GM21619 (cell line): ENCODE results near the gene TRAPPC3.
"Not testable (repeated sequence)": the region's sequence is repeated elsewhere in the genome, so short reads cannot be mapped to it uniquely, and the experiment has no call there.

Experiments
- ATAC-seq: cut with Tn5 transposase; IDR thresholded peaks from one replicate; pipeline ENCODE4 v1.9.1; 2021; ENCODE audit not compliant: unreplicated experiment

Gene TRAPPC3

DNA sequence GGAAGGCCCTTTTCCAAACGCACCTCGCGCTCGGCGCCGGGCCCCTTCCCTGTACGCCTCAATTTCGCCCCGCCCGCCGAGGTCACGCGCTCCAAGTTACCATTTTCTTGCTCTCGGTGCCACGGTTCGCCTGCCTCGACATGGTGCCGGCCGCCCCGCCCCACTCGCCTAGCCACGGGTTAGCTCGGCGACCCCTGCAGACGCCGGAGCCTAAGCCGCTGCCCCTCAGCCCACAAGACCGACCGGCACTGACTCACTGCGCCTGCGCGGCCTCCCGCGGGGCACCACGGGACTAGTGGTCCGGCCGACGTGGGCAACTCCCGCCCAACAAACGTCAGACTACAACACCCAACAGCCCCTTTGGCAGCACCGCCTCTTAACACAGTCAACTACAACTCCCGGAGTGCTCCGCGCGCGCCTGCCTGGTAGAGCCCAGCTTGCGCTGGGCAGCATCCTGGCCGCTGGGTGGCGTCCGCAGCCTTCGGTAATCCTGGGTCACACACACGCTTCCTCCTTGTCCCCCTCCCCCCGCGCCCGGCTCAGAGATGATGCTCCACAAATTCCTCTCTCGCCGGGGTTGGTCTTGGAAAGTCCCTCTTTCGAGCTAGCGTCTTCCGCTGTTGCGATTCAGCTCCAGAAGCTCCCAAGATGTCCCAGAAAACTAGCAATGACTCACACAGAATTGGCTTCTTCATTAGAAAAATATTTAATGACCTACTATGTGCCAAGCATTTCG lies at the start of gene TRAPPC3:
Gene TRAPPC3 (minus strand): TSS at position 250 of the 736 bp plus-strand sequence. CDS start 108 bp downstream, at position 142.
- ATAC-seq: peak; percentile 84

DNA sequence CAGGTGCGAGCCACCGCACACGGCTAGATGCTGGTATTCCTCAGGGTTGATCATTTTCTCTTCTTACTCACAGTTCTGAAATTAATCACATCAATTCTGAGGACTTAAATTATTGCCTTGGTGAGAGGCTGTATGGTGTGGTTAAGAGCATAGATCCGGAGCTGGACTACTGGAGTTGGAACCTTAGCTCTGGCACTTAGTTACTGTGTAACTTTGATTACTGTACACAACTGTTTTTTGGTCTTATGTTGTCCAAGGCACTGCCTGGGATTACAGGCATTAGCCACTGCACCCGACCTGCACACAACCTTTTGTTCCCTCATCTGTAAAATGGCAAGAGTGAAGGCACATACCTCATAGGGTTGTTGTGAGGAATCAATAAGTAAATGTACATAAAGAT lies 49.4 kb upstream of the TRAPPC3 start:
- ATAC-seq: no peak

DNA sequence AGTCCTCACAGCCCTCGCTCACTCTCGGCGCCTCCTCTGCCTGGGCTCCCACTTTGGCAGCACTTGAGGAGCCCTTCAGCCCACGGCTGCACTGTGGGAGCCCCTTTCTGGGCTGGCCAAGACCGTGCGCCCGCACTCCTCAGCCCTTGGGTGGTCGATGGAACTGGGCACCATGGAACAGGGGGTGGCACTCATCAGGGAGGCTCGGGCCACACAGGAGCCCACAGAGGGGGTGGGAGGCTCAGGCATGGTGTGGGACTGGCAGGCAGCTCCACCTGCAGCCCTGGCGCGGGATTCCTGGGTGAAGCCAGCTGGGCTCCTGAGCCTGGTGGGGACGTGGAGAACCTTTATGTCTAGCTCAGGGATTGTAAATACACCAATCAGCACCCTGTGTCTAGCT lies 47.5 kb upstream of the TRAPPC3 start:
- not testable (repeated sequence) for ATAC-seq

DNA sequence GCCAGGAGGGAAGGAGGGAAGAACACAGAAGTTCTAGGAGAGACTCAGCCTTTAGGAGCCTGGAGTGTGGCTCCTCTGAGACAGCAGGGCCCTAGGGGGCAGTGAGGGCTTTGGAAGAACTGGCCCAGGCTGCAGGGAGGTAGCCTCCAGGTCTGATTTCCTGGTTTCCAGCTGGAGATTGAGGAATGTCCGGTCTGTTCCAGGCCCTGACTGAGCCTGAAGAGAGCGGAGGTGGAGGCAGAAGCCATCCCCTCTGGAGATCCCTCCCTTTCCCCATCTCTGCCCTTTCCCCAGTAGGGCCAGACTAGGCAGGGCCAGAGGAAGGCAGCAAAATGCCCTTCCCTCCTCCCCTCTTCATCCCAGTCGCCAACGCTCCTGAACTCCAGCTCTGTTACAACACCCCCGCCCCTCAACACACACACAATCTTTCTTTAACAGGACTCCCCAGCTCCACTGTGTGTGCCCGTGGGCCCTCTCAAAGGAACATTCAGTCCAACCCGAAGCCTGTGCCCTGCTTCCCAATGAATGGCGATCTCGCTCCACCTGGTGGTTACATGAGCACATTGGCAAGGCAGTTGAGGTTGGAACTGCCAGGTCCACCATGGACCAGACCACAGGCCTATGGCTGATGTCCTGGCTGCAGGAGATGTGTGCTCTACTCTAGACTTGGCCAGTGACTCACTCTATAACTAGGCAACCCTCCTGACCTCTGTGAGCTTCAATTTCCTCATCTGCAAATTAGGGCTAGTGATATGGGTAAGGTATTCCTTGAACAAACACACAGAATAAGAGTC lies 38.7 kb upstream of the TRAPPC3 start:
- ATAC-seq: peak; percentile 79

DNA sequence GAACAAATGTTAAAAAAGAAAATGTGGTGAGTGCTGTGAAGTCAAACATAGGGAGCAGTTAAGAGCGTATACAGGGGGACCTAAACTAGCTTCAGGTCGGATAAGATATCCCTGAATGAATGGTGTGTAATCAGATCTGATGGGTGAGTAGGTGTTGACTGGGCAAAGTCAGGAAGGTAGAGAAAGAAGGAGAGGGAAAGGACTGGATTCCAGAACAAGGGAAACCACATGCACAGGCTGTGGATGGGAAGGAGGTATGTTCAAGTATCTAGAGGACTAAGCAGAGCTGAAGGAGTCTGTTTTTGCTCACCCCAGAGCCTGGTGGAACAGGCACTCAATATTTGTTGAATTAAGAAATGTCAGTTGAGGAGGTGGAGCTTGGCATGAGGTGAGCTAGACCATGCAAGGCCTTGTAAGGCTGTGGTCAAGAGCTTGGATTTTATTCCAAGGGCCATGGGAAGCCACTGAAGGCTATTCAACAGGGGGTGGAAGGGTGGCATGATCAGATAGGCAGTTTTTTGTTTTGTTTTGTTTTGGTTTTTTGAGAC lies 34.1 kb upstream of the TRAPPC3 start:
- no peak for ATAC-seq

DNA sequence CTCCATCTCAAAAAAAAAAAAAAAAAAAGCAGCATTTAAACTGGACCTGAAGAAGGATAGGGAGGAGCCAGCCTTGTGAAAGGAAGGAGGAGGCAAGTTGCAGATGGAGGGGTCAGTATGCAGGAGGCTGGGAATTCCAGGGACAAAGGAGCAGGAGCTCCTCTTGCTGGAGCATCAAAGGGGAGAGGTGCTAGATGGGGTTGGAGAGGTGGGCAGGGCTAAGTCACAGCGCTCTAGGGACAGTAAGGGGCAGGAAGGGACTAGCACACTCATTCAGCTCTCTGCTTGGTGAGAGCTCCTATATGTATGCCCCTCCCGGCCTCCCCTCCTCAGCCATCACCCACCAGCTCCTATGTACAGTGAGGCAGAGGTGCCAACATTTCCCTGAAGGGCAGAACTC lies 33.4 kb upstream of the TRAPPC3 start:
- ATAC-seq: no peak

DNA sequence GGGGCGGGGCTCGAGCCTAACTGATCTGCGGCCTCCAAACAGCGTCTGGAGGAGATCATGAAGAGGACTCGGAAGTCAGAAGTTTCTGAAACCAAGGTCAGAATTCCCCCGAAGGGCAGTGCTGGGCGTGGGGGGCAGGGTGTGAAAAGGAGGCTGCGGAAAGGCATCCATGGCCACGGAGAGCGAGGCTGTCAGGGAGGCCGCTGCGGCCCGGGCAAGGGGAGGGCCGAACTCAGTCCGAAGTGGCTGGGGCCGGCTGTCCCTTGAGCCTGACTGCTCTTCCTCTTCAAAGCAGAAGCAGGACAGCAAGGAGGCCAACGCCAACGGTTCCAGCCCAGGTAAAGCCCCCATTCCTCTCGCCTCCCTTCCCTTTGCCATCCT lies 29.9 kb upstream of the TRAPPC3 start:
- ATAC-seq: no peak

DNA sequence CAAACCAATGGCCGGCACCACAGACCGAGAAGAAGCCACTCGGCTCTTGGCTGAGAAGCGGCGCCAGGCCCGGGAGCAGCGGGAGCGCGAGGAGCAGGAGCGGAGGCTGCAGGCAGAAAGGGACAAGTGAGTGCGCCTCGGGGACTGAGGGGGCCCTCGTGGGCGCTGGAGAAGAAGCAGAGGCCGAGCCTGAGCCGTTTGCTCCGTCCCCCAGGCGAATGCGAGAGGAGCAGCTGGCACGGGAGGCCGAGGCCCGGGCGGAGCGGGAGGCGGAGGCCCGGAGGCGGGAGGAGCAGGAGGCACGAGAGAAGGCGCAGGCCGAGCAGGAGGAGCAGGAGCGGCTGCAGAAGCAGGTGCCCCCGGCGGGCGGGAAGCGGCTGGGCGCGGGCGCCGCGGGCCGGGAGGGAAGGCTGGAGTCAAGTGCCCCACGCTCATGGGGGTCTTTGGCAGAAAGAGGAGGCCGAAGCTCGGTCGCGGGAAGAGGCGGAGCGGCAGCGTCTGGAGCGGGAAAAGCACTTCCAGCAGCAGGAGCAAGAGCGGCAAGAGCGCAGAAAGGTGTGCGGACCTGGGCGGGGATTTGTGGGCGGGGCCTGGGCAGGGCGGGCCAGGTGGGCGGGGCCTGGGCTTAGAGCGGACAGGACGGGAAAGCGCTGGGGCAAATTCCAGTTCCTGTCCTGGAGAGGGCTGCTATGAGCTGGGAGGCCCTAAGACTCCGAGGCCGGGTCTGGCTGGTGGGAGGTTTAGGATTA lies 29.4 kb upstream of the TRAPPC3 start:
- no peak for ATAC-seq

DNA sequence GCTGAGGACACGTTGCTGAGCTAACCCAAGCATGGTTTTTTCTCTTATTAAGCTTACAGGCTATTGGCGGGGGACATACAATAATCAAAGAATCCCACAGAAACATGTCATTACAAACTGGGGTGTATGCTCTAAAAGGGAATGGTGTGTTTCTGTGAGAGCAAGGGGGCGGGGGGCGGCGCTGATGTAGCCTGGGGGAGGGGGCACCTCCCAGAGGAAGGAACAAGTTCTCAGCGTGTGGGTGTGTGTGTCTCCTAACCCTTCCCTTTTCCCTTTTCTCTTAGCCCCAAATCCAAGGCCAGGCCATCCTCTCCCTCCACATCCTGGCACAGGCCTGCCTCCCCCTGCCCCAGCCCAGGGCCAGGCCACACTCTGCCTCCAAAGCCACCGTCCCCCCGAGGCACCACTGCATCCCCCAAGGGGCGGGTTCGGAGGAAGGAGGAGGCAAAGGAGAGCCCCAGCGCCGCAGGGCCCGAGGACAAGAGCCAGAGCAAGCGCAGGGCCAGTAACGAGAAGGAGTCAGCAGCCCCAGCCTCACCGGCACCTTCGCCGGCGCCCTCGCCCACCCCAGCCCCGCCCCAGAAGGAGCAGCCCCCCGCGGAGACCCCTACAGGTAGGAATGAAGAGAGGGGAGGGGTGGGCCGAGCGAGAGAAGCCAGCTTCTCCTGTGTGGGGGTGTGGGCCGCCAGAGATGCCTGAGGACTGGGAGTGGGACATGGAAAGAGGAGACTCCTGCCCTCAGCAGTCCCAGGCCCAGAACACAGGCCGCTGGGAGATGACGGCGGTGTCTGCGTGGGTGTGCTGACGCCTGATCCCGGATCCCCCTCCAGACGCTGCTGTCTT lies 28.5 kb upstream of the TRAPPC3 start:
- ATAC-seq: no peak

DNA sequence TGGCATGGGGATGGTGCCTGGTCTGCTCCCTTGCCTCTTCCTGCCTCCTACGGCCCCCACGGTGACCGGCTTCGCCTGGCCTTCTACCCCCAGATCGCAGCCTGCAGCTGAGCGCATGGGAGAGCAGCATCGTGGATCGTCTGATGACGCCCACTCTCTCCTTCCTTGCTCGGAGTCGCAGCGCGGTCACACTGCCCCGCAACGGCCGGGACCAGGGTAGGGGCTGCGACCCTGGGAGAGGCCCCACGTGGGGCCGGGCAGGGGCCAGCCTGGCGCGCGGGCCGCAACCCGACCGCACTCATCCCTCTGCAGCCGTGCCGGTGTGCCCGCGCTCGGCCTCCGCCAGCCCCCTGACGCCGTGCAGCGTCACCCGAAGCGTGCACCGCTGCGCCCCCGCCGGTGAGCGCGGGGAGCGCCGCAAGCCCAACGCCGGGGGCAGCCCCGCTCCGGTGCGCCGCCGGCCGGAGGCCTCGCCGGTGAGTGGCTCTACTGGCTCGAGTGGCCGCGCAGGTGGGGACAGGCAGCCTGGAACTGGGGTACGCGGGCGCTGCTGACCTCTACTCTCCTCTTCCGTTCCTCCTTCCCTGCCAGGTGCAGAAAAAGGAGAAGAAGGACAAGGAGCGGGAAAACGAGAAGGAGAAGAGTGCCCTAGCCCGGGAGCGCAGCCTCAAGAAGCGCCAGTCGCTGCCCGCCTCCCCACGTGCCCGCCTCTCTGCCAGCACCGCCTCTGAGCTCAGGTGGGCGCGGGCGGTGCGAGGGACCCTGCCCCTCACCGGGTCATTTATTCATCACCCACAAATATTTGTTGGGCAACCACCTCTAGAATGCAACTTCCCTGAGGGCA lies 27.0 kb upstream of the TRAPPC3 start:
- ATAC-seq: no peak

DNA sequence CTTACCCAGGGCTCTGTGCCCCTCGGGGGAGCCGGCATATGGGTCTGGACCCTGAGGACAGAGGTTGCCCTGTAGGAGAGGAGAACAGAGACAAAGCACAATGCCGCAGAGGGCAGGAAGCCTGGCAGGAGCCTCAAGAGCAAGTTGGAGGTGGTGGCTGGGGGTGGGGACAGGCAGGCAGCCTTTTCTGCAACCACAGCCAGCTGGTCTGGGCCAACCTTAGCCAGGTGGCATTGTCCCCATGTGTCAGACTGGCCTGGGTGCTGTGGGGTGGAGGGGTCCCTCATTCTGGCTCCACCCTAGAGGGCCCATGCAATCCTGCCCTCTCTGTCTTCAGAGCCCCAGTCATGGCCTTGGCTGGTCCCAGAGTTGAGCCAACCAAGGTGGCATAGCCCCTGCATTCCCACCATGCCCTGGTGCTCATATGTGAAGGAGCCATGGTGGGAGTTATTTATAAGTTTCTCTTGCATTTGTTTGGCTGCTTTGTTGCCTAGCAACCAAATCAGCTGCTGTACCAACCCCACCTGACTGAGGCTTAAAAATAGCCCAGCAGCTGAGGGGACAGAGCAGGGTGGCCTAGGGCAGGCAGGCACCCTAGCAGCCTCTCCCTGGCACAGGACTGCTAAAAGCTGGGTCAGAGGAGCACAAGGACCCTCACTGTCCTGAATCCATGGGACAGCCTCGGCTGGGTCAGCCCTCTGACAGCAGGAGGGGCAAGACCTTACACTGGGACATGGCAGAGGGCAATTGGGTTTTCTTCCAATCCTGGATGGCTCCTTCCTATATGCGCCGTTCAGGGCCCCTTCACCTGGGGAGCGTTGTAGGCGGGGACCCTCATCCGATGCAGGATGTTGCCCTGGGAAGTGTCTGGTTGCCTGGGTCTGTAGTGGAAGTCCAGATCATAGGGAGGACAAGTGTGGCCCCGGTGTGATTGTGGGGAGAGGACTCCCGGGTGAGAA lies 26.1 kb upstream of the TRAPPC3 start:
- ATAC-seq: no peak

DNA sequence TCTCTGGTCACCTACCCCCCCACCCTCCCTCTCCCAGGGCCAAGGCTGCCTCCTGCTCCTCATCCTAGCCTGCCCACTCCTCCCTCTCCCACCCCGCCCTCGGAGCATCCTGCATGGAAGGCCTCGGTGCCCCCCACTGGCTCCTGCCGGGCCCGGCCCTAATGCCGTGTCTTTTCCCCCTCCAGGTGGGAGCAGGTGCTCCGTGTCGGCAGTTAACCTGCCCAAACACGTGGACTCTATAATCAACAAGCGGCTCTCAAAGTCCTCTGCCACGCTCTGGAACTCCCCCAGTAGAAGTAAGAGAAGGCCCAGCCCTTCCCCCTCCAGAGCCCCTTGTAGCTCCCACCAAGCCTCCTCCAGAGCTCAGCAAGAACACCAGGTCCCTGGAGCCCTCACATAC lies 25.4 kb upstream of the TRAPPC3 start:
- ATAC-seq: no peak

DNA sequence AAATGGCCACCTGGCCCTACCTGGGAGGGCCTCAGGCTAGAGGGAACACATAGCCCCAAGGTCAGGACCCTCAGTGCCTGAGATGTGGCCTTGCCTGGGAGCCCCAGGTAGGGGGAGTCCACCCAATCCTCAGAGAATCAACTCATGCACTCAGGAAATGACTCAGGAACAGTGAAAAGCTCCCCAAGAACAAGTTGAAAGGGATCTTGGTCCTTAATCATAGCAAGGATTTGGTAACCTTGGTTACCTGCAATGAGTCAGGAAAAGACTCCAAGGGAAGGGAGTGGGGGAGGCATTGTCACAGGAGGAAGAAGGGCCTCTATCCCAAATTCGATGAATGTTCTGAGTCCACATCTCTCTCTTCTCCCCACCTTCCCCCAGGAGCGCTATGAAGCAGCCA lies 23.7 kb upstream of the TRAPPC3 start:
- ATAC-seq: no peak

DNA sequence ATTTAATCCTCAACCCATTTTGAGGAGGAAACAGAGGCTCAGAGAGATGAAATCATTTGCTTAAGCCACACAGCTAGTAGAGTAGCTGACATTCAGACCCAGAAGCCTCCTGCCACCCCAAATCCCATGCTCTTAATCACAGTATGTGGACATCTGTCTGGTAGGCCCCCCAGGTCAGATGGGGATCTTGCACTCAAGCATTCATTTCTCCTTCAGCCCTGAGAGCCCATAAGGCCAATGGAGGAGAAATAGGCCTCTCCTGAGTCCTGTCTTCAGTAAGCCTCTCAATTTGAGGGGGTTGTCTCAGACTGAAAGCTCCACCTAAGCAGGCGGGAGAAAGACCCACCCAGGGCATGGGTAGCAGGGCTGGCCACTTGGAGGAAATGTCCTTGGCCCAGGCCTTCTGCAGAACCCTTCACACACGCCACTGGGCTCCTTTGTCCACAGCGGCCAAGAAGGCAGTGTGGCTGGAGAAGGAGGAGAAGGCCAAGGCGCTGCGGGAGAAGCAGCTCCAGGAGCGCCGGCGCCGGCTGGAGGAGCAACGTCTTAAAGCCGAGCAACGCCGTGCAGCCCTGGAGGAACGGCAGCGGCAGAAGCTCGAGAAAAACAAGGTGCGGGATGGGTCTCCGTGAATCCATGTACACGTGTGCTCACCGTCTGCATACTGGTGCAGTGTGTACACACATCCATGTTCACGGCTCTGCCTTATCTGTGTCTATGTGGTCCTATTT lies 22.9 kb upstream of the TRAPPC3 start:
- ATAC-seq: no peak

DNA sequence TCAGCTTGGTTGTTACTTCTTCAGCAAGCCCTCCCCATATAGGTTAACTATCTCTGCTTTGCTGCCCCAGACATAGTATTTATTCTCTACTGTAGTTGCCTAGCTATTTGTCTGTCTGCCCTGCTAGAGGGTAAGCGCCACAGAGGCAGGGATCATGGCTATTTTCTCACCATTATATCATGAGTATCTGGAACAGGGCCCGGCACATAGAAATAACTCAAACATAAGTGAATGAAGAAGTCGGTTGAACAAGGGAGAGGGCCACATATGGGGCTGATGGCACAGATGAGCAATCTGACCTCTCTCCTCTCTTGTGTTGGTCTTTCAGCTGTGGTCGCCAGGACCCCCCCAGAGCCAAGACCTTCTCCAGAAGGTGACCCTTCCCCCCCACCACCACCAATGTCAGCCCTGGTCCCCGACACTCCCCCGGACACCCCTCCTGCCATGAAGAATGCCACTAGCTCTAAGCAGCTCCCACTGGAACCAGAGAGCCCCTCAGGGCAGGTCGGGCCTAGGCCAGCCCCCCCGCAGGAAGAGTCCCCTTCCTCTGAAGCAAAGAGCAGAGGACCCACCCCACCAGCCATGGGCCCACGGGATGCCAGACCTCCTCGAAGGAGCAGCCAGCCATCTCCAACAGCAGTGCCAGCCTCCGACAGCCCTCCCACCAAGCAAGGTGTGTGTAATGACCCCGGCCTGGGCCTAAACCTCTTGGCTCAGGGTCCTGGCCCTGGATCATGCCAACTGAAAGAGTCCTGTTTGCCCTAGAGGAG lies 21.5 kb upstream of the TRAPPC3 start:
- ATAC-seq: no peak

DNA sequence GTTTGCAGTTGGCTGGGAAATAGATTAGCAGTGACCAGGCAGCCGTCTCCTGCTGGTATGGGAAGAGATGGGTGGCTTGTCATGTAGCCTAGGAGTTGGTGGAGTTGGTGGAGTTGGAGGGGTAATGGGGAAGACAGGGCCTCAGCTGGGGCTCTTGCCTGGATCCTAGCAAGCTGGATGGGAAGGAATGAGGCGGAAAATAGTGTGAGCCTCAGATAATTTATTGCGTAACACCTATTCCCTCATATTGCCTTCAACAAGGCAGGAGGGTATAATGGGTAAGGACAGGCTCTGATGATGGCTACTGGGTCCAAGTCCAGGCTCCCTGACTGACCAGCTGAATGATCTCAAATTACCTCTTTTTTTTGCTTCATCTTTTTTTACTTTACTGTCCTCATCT lies 19.2 kb upstream of the TRAPPC3 start:
- ATAC-seq: no peak
